T-cell (primary cell): Measurements from ENCODE around the gene RTN3. TPM values are rescaled to one million over a fixed set of nuclear protein-coding genes. Genes with fewer than 3 reads are reported as not detected.
A peak's percentile ranks its signal among the peaks of the same experiment; 100 is the strongest.
"Not testable (repeated sequence)": the region's sequence is repeated elsewhere in the genome, so short reads cannot be mapped to it uniquely, and the experiment has no call there.

ENCODE experiments used
- ATAC-seq, 4 experiments: fragments of 200-7000 bp in 3 of 4; fragments of 150-1000 bp in 1 of 4; cut with Tn5 transposase; replicated peaks in 1 of 4; 1 replicate in 3 of 4; 2 replicates in 1 of 4; pipeline ENCODE4 v1.10.0; 2021; ENCODE audit warnings: moderate library complexity in 3 of 4, mild to moderate bottlenecking in 2 of 4, moderate number of reproducible peaks in 1 of 4
- CTCF ChIA-PET, 2 donors: fragments of 300-600 bp; sonication (Branson Sonifier 250); formaldehyde crosslinking; loops; one replicate each; lab custom pipeline; 2022; ENCODE audit warnings: antibody characterized with exemption in 2 of 2; lab: Charles Lee
- POLR2A ChIA-PET, 2 donors: fragments of 300-600 bp; sonication (Branson Sonifier 250); formaldehyde crosslinking; loops; one replicate each; lab custom pipeline; 2022; ENCODE audit warnings: antibody characterized with exemption in 2 of 2; lab: Charles Lee
- DNase-seq, 35 experiments: peaks; one replicate each; pipeline versions ENCODE4 v3.0.0 to v3.0.0-alpha.2; 2013 to 2023
- H3K27ac ChIP-seq: one replicate; pipeline ENCODE4 v1.5.1; 2013; ENCODE audit warnings: low read length
- H3K27me3 ChIP-seq, 2 experiments: replicated peaks in 1 of 2; 1 replicate in 1 of 2; 2 replicates in 1 of 2; pipeline versions ENCODE4 v1.6.1 to v1.7.0; 2013; ENCODE audit warnings: low read length in 1 of 2, mixed read lengths in 1 of 2; ENCODE audit not compliant: control insufficient read depth in 2 of 2, insufficient read depth in 2 of 2; ENCODE audit errors: extremely low read depth in 1 of 2
- H3K36me3 ChIP-seq, 2 donors: 1 replicate in 1 of 2; 2 replicates in 1 of 2; pipeline versions ENCODE4 v1.6.1 to v1.7.0; 2013; ENCODE audit warnings: low read length in 1 of 2; ENCODE audit not compliant: control insufficient read depth in 2 of 2, insufficient read depth in 1 of 2; ENCODE audit errors: extremely low read depth in 1 of 2
- H3K4me1 ChIP-seq, 2 experiments: 1 replicate in 1 of 2; 2 replicates in 1 of 2; pipeline versions ENCODE4 v1.6.1 to v1.7.0; 2013; ENCODE audit warnings: low read length in 2 of 2, mixed read lengths in 1 of 2; ENCODE audit not compliant: insufficient read depth in 2 of 2, control insufficient read depth in 1 of 2; ENCODE audit errors: extremely low read depth in 1 of 2
- H3K4me3 ChIP-seq, 2 donors: 1 replicate in 1 of 2; 2 replicates in 1 of 2; pipeline versions ENCODE4 v1.5.1 to v1.7.0; 2013; ENCODE audit warnings: mild to moderate bottlenecking in 2 of 2, low read length in 1 of 2, moderate library complexity in 1 of 2; ENCODE audit not compliant: control insufficient read depth in 1 of 2; ENCODE audit errors: extremely low read depth in 1 of 2
- H3K9me3 ChIP-seq: 2 replicates; pipeline ENCODE4 v1.7.0; 2013
- H3K27ac Mint-ChIP-seq, 2 donors: one replicate each; pipeline ENCODE4 v1.8.0; 2020 to 2021; ENCODE audit warnings: mild to moderate bottlenecking in 2 of 2, mixed read lengths in 2 of 2
- H3K27me3 Mint-ChIP-seq, 2 donors: one replicate each; pipeline ENCODE4 v1.8.0; 2021 to 2022; ENCODE audit warnings: mixed read lengths in 2 of 2
- H3K36me3 Mint-ChIP-seq: one replicate; pipeline ENCODE4 v1.8.0; 2021; ENCODE audit warnings: mixed read lengths
- H3K4me1 Mint-ChIP-seq, 3 donors: one replicate each; pipeline ENCODE4 v1.8.0; 2020 to 2022; ENCODE audit warnings: mixed read lengths in 3 of 3, mild to moderate bottlenecking in 1 of 3
- H3K4me3 Mint-ChIP-seq, 3 donors: one replicate each; pipeline ENCODE4 v1.8.0; 2020 to 2022; ENCODE audit warnings: mild to moderate bottlenecking in 3 of 3, mixed read lengths in 3 of 3, moderate library complexity in 3 of 3
- H3K9me3 Mint-ChIP-seq, 3 donors: one replicate each; pipeline ENCODE4 v1.8.0; 2020 to 2022; ENCODE audit warnings: mixed read lengths in 3 of 3
- WGBS: methylation state at CpG from one replicate; pipeline ENCODE4 v1.1.5; 2013; ENCODE audit warnings: missing lambda C conversion rate; ENCODE audit not compliant: insufficient coverage; 5-methylcytosine and 5-hydroxymethylcytosine counted together
- total RNA-seq, 35 experiments: library from RNA in 6 of 35; stranded (reverse) in 6 of 35; fragments of 120-200 nt in 1 of 35; gene quantifications; one replicate each; pipeline versions ENCODE4 v1.2.1 to v1.2.4 and lab custom pipeline; 2013 to 2026

The RTN3 gene
- total RNA-seq, result 10 to 100 TPM; 25.0 to 39.7 (median 34.9) TPM
- total RNA-seq (2013), result 32.4 TPM
- total RNA-seq (lab: John Stamatoyannopoulos, UW), result 15.1 to 69.4 (median 38.9) reads per million in 29 experiments

GRCh38 chr11:63681321-63682065 lies at the start of gene RTN3:
Gene RTN3 (plus strand): TSS chr11:63681500. CDS start chr11:63681637, 137 bp downstream.
- peak; percentile 89 to 93 (median 92) for ATAC-seq
- CTCF ChIA-PET, result interaction anchor here in 1 of 2 donors (0.7 to 1.5 kb wide), 8 partner anchors 8 to 57 kb away, joined by 3 to 9 read pairs (median 3); partner anchors contain the start of gene ATL3
- Mint-ChIP-seq H3K4me3 (peak within 1 kb of the TSS; percentile 86 to 88 (median 88)), H3K9me3 (no peaks in the 10 kb centered on the region), H3K27ac (peak within 1 kb of the TSS; percentile 91 to 92), H3K4me1 (peaks cover 25 to 28% (median 26%) of the 10 kb centered on the region in 3 donors), H3K36me3 (no peaks in the 10 kb centered on the region), H3K27me3 (no peaks in the 10 kb centered on the region)
- Histone ChIP-seq H3K27me3 (no peaks in the 10 kb centered on the region), H3K9me3 (no peaks in the 10 kb centered on the region), H3K4me3 (peak within 1 kb of the TSS; percentile 82 to 89), H3K36me3 (no peaks in the 10 kb centered on the region), H3K4me1 (peaks cover 18 to 20% of the 10 kb centered on the region in 2 experiments), H3K27ac (peak within 1 kb of the TSS; percentile 74)
- POLR2A ChIA-PET, result interaction anchor here (0.5 to 0.6 kb wide), 2 partner anchors 1343 to 1712 kb away, joined by 3 to 5 read pairs; no protein-coding TSS in a partner anchor
- peak; percentile 95 to 100 (median 97) for DNase-seq
- WGBS, result under 1% methylated on average over 71 of the region's 74 CpGs

- Histone ChIP-seq H3K36me3 (peaks cover 0 to 24% of the 10 kb centered on the region in 2 donors), H3K9me3 (no peaks in the 10 kb centered on the region), H3K27ac (no peak overlapping the region), H3K27me3 (no peaks in the 10 kb centered on the region), H3K4me1 (peaks cover 0 to 2% of the 10 kb centered on the region in 2 experiments), H3K4me3 (no peak overlapping the region)
- CTCF ChIA-PET, result interaction anchor here (0.7 to 7.9 kb wide), 6 partner anchors 118 to 729 kb away, joined by 3 to 108 read pairs (median 5); no protein-coding TSS in a partner anchor
- POLR2A ChIA-PET, result no interaction called here
- H3K27me3 Mint-ChIP-seq, result no peaks in the 10 kb centered on the region
- ATAC-seq (peak; percentile 66 to 79 (median 74)), DNase-seq (peak; percentile 31 to 84 (median 66))
- peaks cover 5 to 15% (median 12%) of the 10 kb centered on the region in 3 donors for H3K4me1 Mint-ChIP-seq
- peak overlapping the region in 1 of 2 donors; percentile 8 for H3K27ac Mint-ChIP-seq
- 80% methylated on average over 6 of the region's 10 CpGs for WGBS
- H3K9me3 Mint-ChIP-seq, result no peaks in the 10 kb centered on the region
- no peak overlapping the region for H3K4me3 Mint-ChIP-seq
- peaks cover 28% of the 10 kb centered on the region for H3K36me3 Mint-ChIP-seq
These were observed 45.4 kb upstream of the RTN3 start for GRCh38 chr11:63635762-63636465.

GRCh38 chr11:63638436-63638835 lies 42.9 kb upstream of the RTN3 start:
- 98% methylated on average over 6 of the region's 8 CpGs for WGBS
- H3K4me3 ChIP-seq, DNase-seq, H3K27me3 Mint-ChIP-seq, H3K27ac ChIP-seq, H3K4me1 ChIP-seq, H3K9me3 Mint-ChIP-seq, ATAC-seq, H3K27me3 ChIP-seq, H3K9me3 ChIP-seq, H3K4me3 Mint-ChIP-seq: not testable (repeated sequence)
- ChIA-PET CTCF (interaction anchor here (0.9 to 7.9 kb wide), 11 partner anchors 9 to 160 kb away, joined by 3 to 108 read pairs (median 4); partner anchors contain the start of gene RTN3 (in 1 of the 2)), POLR2A (interaction anchor here in 1 of 2 donors (0.6 kb wide), 2 partner anchors 16 to 164 kb away, joined by 3 read pairs; no protein-coding TSS in a partner anchor)
- H3K4me1 Mint-ChIP-seq, result peaks cover 5 to 14% (median 12%) of the 10 kb centered on the region in 3 donors
- peaks cover 27% of the 10 kb centered on the region for H3K36me3 Mint-ChIP-seq
- H3K27ac Mint-ChIP-seq, result peak overlapping the region in 1 of 2 donors; percentile 28
- peaks cover 0 to 27% of the 10 kb centered on the region in 2 donors for H3K36me3 ChIP-seq

GRCh38 chr11:63639199-63639832 lies 42.0 kb upstream of the RTN3 start:
- Mint-ChIP-seq H3K4me3 (no peak overlapping the region), H3K27me3 (no peaks in the 10 kb centered on the region), H3K9me3 (no peaks in the 10 kb centered on the region), H3K36me3 (peaks cover 32% of the 10 kb centered on the region), H3K27ac (peak overlapping the region; percentile 45 to 89), H3K4me1 (peaks cover 5 to 14% (median 12%) of the 10 kb centered on the region in 3 donors)
- DNase-seq, result peak in 1 of 35 experiments; percentile 22
- no peak overlapping the region for H3K4me3 ChIP-seq
- WGBS, result no CpG with 5 or more reads among the region's 3 CpGs
- H3K9me3 ChIP-seq, result no peaks in the 10 kb centered on the region
- H3K27me3 ChIP-seq, result no peaks in the 10 kb centered on the region
- peaks cover 0 to 2% of the 10 kb centered on the region in 2 experiments for H3K4me1 ChIP-seq
- ATAC-seq, result no peak
- POLR2A ChIA-PET, result interaction anchor here in 1 of 2 donors (0.6 kb wide), 1 partner anchor 17 kb away, joined by 3 read pairs; no protein-coding TSS in a partner anchor
- H3K36me3 ChIP-seq, result peaks cover 0 to 36% of the 10 kb centered on the region in 2 donors
- no peak overlapping the region for H3K27ac ChIP-seq
- CTCF ChIA-PET, result interaction anchor here (0.9 to 7.9 kb wide), 9 partner anchors 9 to 160 kb away, joined by 3 to 108 read pairs (median 4); partner anchors contain the start of gene RTN3 (in 1 of the 2)

- DNase-seq, result no peak
- peaks cover 0 to 43% of the 10 kb centered on the region in 2 donors for H3K36me3 ChIP-seq
These were observed 39.6 kb upstream of the RTN3 start for GRCh38 chr11:63641727-63642126.

More at GRCh38 chr11:63641727-63642126, 39.6 kb upstream of the RTN3 start:
- ChIA-PET CTCF (interaction anchor here in 1 of 2 donors (0.7 kb wide), 1 partner anchor 13 kb away, joined by 4 read pairs; no protein-coding TSS in a partner anchor), POLR2A (no interaction called here)
- no peak for ATAC-seq
- Histone ChIP-seq H3K27ac (no peak overlapping the region), H3K4me1 (peaks cover 0 to 2% of the 10 kb centered on the region in 2 experiments), H3K27me3 (no peaks in the 10 kb centered on the region), H3K9me3 (no peaks in the 10 kb centered on the region), H3K4me3 (no peak overlapping the region)
- Mint-ChIP-seq H3K27me3 (no peaks in the 10 kb centered on the region), H3K27ac (no peak overlapping the region), H3K36me3 (peaks cover 31% of the 10 kb centered on the region), H3K9me3 (no peaks in the 10 kb centered on the region), H3K4me3 (no peak overlapping the region), H3K4me1 (peaks cover 5 to 11% (median 8%) of the 10 kb centered on the region in 3 donors)
